Heart left ventricle (tissue), 13 donors: ENCODE results near the gene PEX11G.

Experiments used
- CTCF ChIP-seq, 12 donors: fragments of 200-600 bp; sonication (generic) in 4 of 12; IDR thresholded peaks; one replicate each; pipeline versions ENCODE4 v1.5.0 to v1.8.0; 2018 to 2022; ENCODE audit warnings: antibody characterized with exemption in 12 of 12, mild to moderate bottlenecking in 5 of 12
- POLR2A ChIP-seq, 2 donors: fragments of 450-650 bp; IDR thresholded peaks; one replicate each; pipeline ENCODE4 v1.6.1; 2017; ENCODE audit warnings: antibody characterized with exemption in 2 of 2, mild to moderate bottlenecking in 2 of 2, moderate library complexity in 2 of 2
- donor health status: ischemic (EF 13 %, LVEDD 7.1; RV severe dilation, severe dysfunction).
- donor health status: DM: no; HTN: yes; CAD: no.
- donor health status: DM: no; HTN: no; CAD: no.
- donor health status: ischemic (EF 25% LVEDD 6.9; RV normal size, moderate dysfunction).
- donor health status: ischemic (EF 25% LVEDD 5.7; RV mildly dilated, moderate dysfunction).
- donor health status: ischemic (EF 35%, LVEDD 5.7; RV mildly dilated, moderate dysfunction).
- donor health status: nonischemic (EF 11% LVEDD 7.7; RV severe dilation, severe dysfunction).
- donor health status: DM: yes; HTN: yes; CAD: no.
- donor health status: PGD.
- donor health status: ischemic (EF 29% LVEDD 5.4; RV normal size, mild dysfunction).
- donor health status: nonischemic (EF 23%, LVEDD 6.1; RV moderate dilation, normal function).

- TF ChIP-seq CTCF (IDR thresholded peaks at IDR 0.05) (no peak), POLR2A (IDR thresholded peaks at IDR 0.05) (no peak)
These were observed 17.0 kb upstream of the PEX11G start for GRCh38 chr19:7505682-7506384.
